Activated CD8-positive, alpha-beta T cell treated with anti-CD3 and anti-CD28 coated beads for 36 hours (primary cell): ENCODE measurements around the gene SLC16A8. TPM values are rescaled to one million over a fixed set of nuclear protein-coding genes. Genes with fewer than 3 reads are reported as not detected.

Source experiments
- ATAC-seq: fragments of 200-7000 bp; cut with Tn5 transposase; one replicate; pipeline ENCODE4 v1.10.0; 2021; ENCODE audit warnings: mild to moderate bottlenecking, moderate library complexity
- CTCF ChIA-PET: fragments of 350-600 bp; sonication (Branson Sonifier 250); formaldehyde crosslinking; loops from one replicate; lab custom pipeline; 2021; ENCODE audit warnings: antibody characterized with exemption; lab: Charles Lee
- POLR2A ChIA-PET: fragments of 350-600 bp; sonication (Branson Sonifier 250); formaldehyde crosslinking; loops from one replicate; lab custom pipeline; 2021; ENCODE audit warnings: antibody characterized with exemption; lab: Charles Lee
- DNase-seq: peaks from one replicate; pipeline ENCODE4 v3.0.0-alpha.2; 2020
- H3K27ac Mint-ChIP-seq: one replicate; pipeline ENCODE4 v1.8.0; 2021; ENCODE audit warnings: mild to moderate bottlenecking, mixed read lengths
- H3K27me3 Mint-ChIP-seq: one replicate; pipeline ENCODE4 v1.8.0; 2021; ENCODE audit warnings: mixed read lengths
- H3K36me3 Mint-ChIP-seq: one replicate; pipeline ENCODE4 v1.8.0; 2021; ENCODE audit warnings: low read depth, mixed read lengths
- H3K4me1 Mint-ChIP-seq: one replicate; pipeline ENCODE4 v1.8.0; 2021; ENCODE audit warnings: low read depth, mixed read lengths
- H3K4me3 Mint-ChIP-seq: one replicate; pipeline ENCODE4 v1.8.0; 2021; ENCODE audit warnings: mild to moderate bottlenecking, moderate library complexity, mixed read lengths
- H3K9me3 Mint-ChIP-seq: one replicate; pipeline ENCODE4 v1.8.0; 2021; ENCODE audit warnings: mixed read lengths
- CTCF ChIP-seq: fragments of 200-600 bp; IDR thresholded peaks from one replicate; pipeline ENCODE4 v1.8.0; 2022; ENCODE audit warnings: antibody characterized with exemption, mild to moderate bottlenecking
- intact Hi-C: fragments of 100-400 bp; cut with micrococcal nuclease; formaldehyde crosslinking; loops from one replicate; pipeline ENCODE4 v1.10.0; 2022
- total RNA-seq, 2 experiments: library from RNA; stranded (reverse); gene quantifications; one replicate each; pipeline ENCODE4 v1.2.3, GENCODE V29; 2021

The SLC16A8 gene
- total RNA-seq, 2 experiments from 2014 or later = not detected

GRCh38 chr22:38065539-38065938 lies 18.4 kb downstream of the SLC16A8 start:
- Mint-ChIP-seq H3K27me3 (no peaks in the 10 kb centered on the region), H3K9me3 (no peaks in the 10 kb centered on the region), H3K4me1 (no peaks in the 10 kb centered on the region), H3K36me3 (peaks cover 15% of the 10 kb centered on the region), H3K4me3 (no peak overlapping the region), H3K27ac (no peak overlapping the region)
- DNase-seq = no peak
- intact Hi-C loops = no loop called here
- ChIA-PET CTCF (interaction anchor here (1.4 kb wide), 1 partner anchor 14 kb away, joined by 5 read pairs; no protein-coding TSS in a partner anchor), POLR2A (interaction anchor here (1.0 kb wide), 1 partner anchor 225 kb away, joined by 3 read pairs; no protein-coding TSS in a partner anchor)
- ATAC-seq = no peak
- TF ChIP-seq CTCF = no peak

- H3K27me3 Mint-ChIP-seq = no peaks in the 10 kb centered on the region
- peaks cover 10% of the 10 kb centered on the region for H3K36me3 Mint-ChIP-seq
- H3K9me3 Mint-ChIP-seq = no peaks in the 10 kb centered on the region
- no peak for TF ChIP-seq CTCF
- CTCF ChIA-PET = no interaction called here
- H3K4me1 Mint-ChIP-seq = peaks cover 6% of the 10 kb centered on the region
- no peak overlapping the region for H3K27ac Mint-ChIP-seq
- DNase-seq (no peak), ATAC-seq (no peak)
- POLR2A ChIA-PET = interaction anchor here (0.7 kb wide), 1 partner anchor 854 kb away, joined by 4 read pairs; no protein-coding TSS in a partner anchor
- intact Hi-C loops = no loop called here
- no peak overlapping the region for H3K4me3 Mint-ChIP-seq
Observed at GRCh38 chr22:38062791-38063190, 21.2 kb downstream of the SLC16A8 start.

- Mint-ChIP-seq H3K9me3 (no peaks in the 10 kb centered on the region), H3K27ac (peak within 1 kb of the TSS; percentile 99), H3K4me3 (peak within 1 kb of the TSS; percentile 96), H3K4me1 (peaks cover 14% of the 10 kb centered on the region), H3K36me3 (peaks cover 5% of the 10 kb centered on the region), H3K27me3 (no peaks in the 10 kb centered on the region)
- ChIA-PET POLR2A (interaction anchor here (0.8 to 1.5 kb wide), 5 partner anchors 9 to 210 kb away, joined by 3 to 4 read pairs (median 3); no protein-coding TSS in a partner anchor), CTCF (interaction anchor here (0.6 to 2.2 kb wide), 3 partner anchors 58 to 231 kb away, joined by 3 to 5 read pairs (median 4); no protein-coding TSS in a partner anchor)
- DNase-seq = peak; percentile 91
- intact Hi-C loops = loop anchor here (10.0 kb wide), 1 partner anchor 298 kb away; no protein-coding TSS in a partner anchor
- TF ChIP-seq CTCF = no peak
- ATAC-seq = peak; percentile 92
Observed at GRCh38 chr22:38056969-38057891, 26.8 kb downstream of the SLC16A8 start, which contains the start of gene PICK1. PICK1 (plus strand) TSS chr22:38057404; CDS start chr22:38057810, 406 bp downstream.

- TF ChIP-seq CTCF = peak; percentile 88
- no peak overlapping the region for H3K27ac Mint-ChIP-seq
- H3K4me3 Mint-ChIP-seq = no peak overlapping the region
- no peaks in the 10 kb centered on the region for H3K9me3 Mint-ChIP-seq
- no peaks in the 10 kb centered on the region for H3K36me3 Mint-ChIP-seq
- ATAC-seq = peak; percentile 83
- DNase-seq = peak; percentile 90
- POLR2A ChIA-PET = no interaction called here
- intact Hi-C loops = loop anchor here (10.0 kb wide), 1 partner anchor 303 kb away; no protein-coding TSS in a partner anchor
- CTCF ChIA-PET = interaction anchor here (0.6 to 2.4 kb wide), 80 partner anchors 8 to 707 kb away, joined by 3 to 30 read pairs (median 4); partner anchors contain the start of genes CSNK1E, DMC1, PLA2G6 and TOMM22
- peaks cover 3% of the 10 kb centered on the region for H3K27me3 Mint-ChIP-seq
- peaks cover 6% of the 10 kb centered on the region for H3K4me1 Mint-ChIP-seq
Observed at GRCh38 chr22:38051900-38052862, 31.8 kb downstream of the SLC16A8 start.
